H9 (cell line): ENCODE data around the gene SPATA2L. TPM values are rescaled to one million over a fixed set of nuclear protein-coding genes. Genes with fewer than 3 reads are reported as not detected.
A peak's percentile ranks its signal among the peaks of the same experiment; 100 is the strongest.

Experiments used
- DNase-seq: peaks from one replicate; pipeline ENCODE4 v3.0.0-alpha.2; 2017
- H2AFZ ChIP-seq: one replicate; pipeline ENCODE4 v1.6.1; 2013; ENCODE audit warnings: mild to moderate bottlenecking, low read length, control low read depth, moderate library complexity
- H2AK5ac ChIP-seq: 2 replicates; pipeline ENCODE4 v1.6.1; 2013; ENCODE audit warnings: low read length, control low read depth, mixed read lengths; ENCODE audit not compliant: insufficient read length
- H2BK120ac ChIP-seq: one replicate; pipeline ENCODE4 v1.6.1; 2013; ENCODE audit warnings: low read depth, mild to moderate bottlenecking, low read length, control low read depth, inconsistent platforms; ENCODE audit not compliant: poor library complexity, severe bottlenecking
- H2BK12ac ChIP-seq: 2 replicates; pipeline ENCODE4 v1.6.1; 2013; ENCODE audit warnings: low read length, control low read depth, mixed read lengths, low read depth; ENCODE audit not compliant: insufficient read length
- H2BK15ac ChIP-seq: 2 replicates; pipeline ENCODE4 v1.6.1; 2013; ENCODE audit warnings: low read depth, low read length, control low read depth
- H2BK20ac ChIP-seq: one replicate; pipeline ENCODE4 v1.6.1; 2013; ENCODE audit warnings: low read depth, mild to moderate bottlenecking, low read length, control low read depth, inconsistent platforms; ENCODE audit not compliant: poor library complexity, severe bottlenecking
- H2BK5ac ChIP-seq: 2 replicates; pipeline ENCODE4 v1.6.1; 2013; ENCODE audit warnings: low read length, control low read depth, mixed read lengths; ENCODE audit not compliant: insufficient read length
- H3K14ac ChIP-seq: 2 replicates; pipeline ENCODE4 v1.6.1; 2013; ENCODE audit warnings: low read length, control low read depth; ENCODE audit not compliant: insufficient read depth
- H3K18ac ChIP-seq: 2 replicates; pipeline ENCODE4 v1.6.1; 2013; ENCODE audit warnings: low read depth, mild to moderate bottlenecking, mixed read lengths, low read length, control low read depth; ENCODE audit not compliant: insufficient read length
- H3K23ac ChIP-seq: 2 replicates; pipeline ENCODE4 v1.6.1; 2013; ENCODE audit warnings: low read length, control low read depth, mixed read lengths, low read depth; ENCODE audit not compliant: insufficient read length
- H3K23me2 ChIP-seq: 2 replicates; pipeline ENCODE4 v1.6.1; 2013; ENCODE audit warnings: low read depth, mild to moderate bottlenecking, mixed read lengths, low read length, control low read depth; ENCODE audit not compliant: insufficient read length, poor library complexity, severe bottlenecking
- H3K27ac ChIP-seq: 2 replicates; pipeline ENCODE4 v1.5.1; 2013; ENCODE audit warnings: low read length, control low read depth, mixed read lengths, low read depth; ENCODE audit not compliant: insufficient read length
- H3K27me3 ChIP-seq: 2 replicates; pipeline ENCODE4 v1.6.1; 2013; ENCODE audit warnings: low read length, control low read depth, inconsistent platforms; ENCODE audit not compliant: insufficient read depth
- H3K4ac ChIP-seq: 2 replicates; pipeline ENCODE4 v1.6.1; 2013; ENCODE audit warnings: low read depth, mild to moderate bottlenecking, control low read depth, inconsistent platforms, low read length, moderate library complexity
- H3K4me1 ChIP-seq: 2 replicates; pipeline ENCODE4 v1.6.1; 2013; ENCODE audit warnings: low read length, control low read depth, inconsistent platforms; ENCODE audit not compliant: insufficient read depth
- H3K4me2 ChIP-seq: 2 replicates; pipeline ENCODE4 v1.6.1; 2013; ENCODE audit warnings: low read length, control low read depth, mixed read lengths; ENCODE audit not compliant: insufficient read length, insufficient read depth
- H3K56ac ChIP-seq: 2 replicates; pipeline ENCODE4 v1.6.1; 2013; ENCODE audit warnings: low read depth, mild to moderate bottlenecking, mixed read lengths, low read length, control low read depth; ENCODE audit not compliant: insufficient read length
- H3K79me1 ChIP-seq: 2 replicates; pipeline ENCODE4 v1.6.1; 2013; ENCODE audit warnings: low read depth, mild to moderate bottlenecking, moderate library complexity, low read length, control low read depth, inconsistent platforms; ENCODE audit not compliant: insufficient read depth, poor library complexity, severe bottlenecking
- H3K79me2 ChIP-seq: 2 replicates; pipeline ENCODE4 v1.6.1; 2013; ENCODE audit warnings: low read length, control low read depth, inconsistent platforms; ENCODE audit not compliant: insufficient read depth
- H3K9ac ChIP-seq: 2 replicates; pipeline ENCODE4 v1.6.1; 2013; ENCODE audit warnings: low read length, control low read depth, mixed read lengths; ENCODE audit not compliant: insufficient read length; ENCODE audit errors: extremely low read depth
- H3K9me3 ChIP-seq: one replicate; pipeline ENCODE4 v1.6.1; 2013; ENCODE audit warnings: low read depth, low read length, inconsistent platforms; ENCODE audit not compliant: control insufficient read depth
- H3T11ph ChIP-seq: one replicate; pipeline ENCODE4 v1.6.1; 2013; ENCODE audit warnings: mild to moderate bottlenecking, low read length, control low read depth, inconsistent platforms
- H4K20me1 ChIP-seq: one replicate; pipeline ENCODE4 v1.6.1; 2013; ENCODE audit not compliant: control insufficient read depth, insufficient read length, insufficient read depth
- H4K5ac ChIP-seq: 2 replicates; pipeline ENCODE4 v1.6.1; 2013; ENCODE audit warnings: low read depth, mild to moderate bottlenecking, mixed read lengths, low read length, control low read depth; ENCODE audit not compliant: insufficient read length
- H4K8ac ChIP-seq: replicated peaks from 2 replicates; pipeline ENCODE4 v1.6.1; 2013; ENCODE audit warnings: low read length, control low read depth, mixed read lengths, low read depth; ENCODE audit not compliant: insufficient read length
- H4K91ac ChIP-seq: 2 replicates; pipeline ENCODE4 v1.6.1; 2013; ENCODE audit warnings: low read depth, mild to moderate bottlenecking, moderate library complexity, mixed read lengths, low read length, control low read depth; ENCODE audit not compliant: insufficient read length
- H3K27ac Mint-ChIP-seq, 3 experiments: 2 replicates in 2 of 3; 3 replicates in 1 of 3; pipeline ENCODE4 v1.8.0; 2020 to 2021; ENCODE audit warnings: mixed read lengths in 3 of 3, mild to moderate bottlenecking in 1 of 3, moderate library complexity in 1 of 3
- H3K27me3 Mint-ChIP-seq: 2 replicates; pipeline ENCODE4 v1.8.0; 2021; ENCODE audit warnings: low read depth, mild to moderate bottlenecking, moderate library complexity, mixed read lengths
- H3K36me3 Mint-ChIP-seq, 3 experiments: 2 replicates in 2 of 3; 3 replicates in 1 of 3; pipeline ENCODE4 v1.8.0; 2020 to 2021; ENCODE audit warnings: low read depth in 3 of 3, mixed read lengths in 3 of 3; ENCODE audit not compliant: insufficient read depth in 1 of 3
- H3K4me1 Mint-ChIP-seq, 2 experiments: 2 replicates each; pipeline ENCODE4 v1.8.0; 2020; ENCODE audit warnings: mixed read lengths in 2 of 2
- H3K4me3 Mint-ChIP-seq, 2 experiments: 2 replicates in 1 of 2; 3 replicates in 1 of 2; pipeline ENCODE4 v1.8.0; 2020 to 2021; ENCODE audit warnings: mild to moderate bottlenecking in 2 of 2, mixed read lengths in 2 of 2, moderate library complexity in 1 of 2
- H3K9me3 Mint-ChIP-seq, 2 experiments: 2 replicates in 1 of 2; 3 replicates in 1 of 2; pipeline ENCODE4 v1.8.0; 2020; ENCODE audit warnings: mild to moderate bottlenecking in 2 of 2, mixed read lengths in 2 of 2, moderate library complexity in 1 of 2
- WGBS: extraction: QIAGEN DNeasy Blood & Tissue Kit; methylation state at CpG from one replicate; pipeline ENCODE4 v1.1.7; 2013; ENCODE audit warnings: missing lambda C conversion rate, low lambda C conversion rate, mixed read lengths; ENCODE audit not compliant: insufficient read length; ENCODE audit errors: extremely low coverage; 5-methylcytosine and 5-hydroxymethylcytosine counted together
- total RNA-seq: library from RNA; stranded (reverse); gene quantifications from 2 replicates; pipeline ENCODE4 v1.2.1, GENCODE V29; 2021
- TF ChIP-seq, protein P1 (sequence below): fragments of 200-600 bp; sonication (generic); conservative IDR thresholded peaks from 3 replicates; pipeline ENCODE4 v1.8.0; 2021; ENCODE audit warnings: antibody characterized with exemption, mild to moderate bottlenecking

SPATA2L gene
- total RNA-seq, 1 experiment from 2014 or later, result 27.1 TPM

GRCh38 chr16:89686520-89687091 lies 14.9 kb downstream of the SPATA2L start, which contains the start of gene CDK10:
Gene CDK10 (plus strand): TSS chr16:89686689. CDS start chr16:89686711, 22 bp downstream.
- no CpG with 5 or more reads among the region's 67 CpGs for WGBS
- Histone ChIP-seq H3K14ac (peak within 1 kb of the TSS; percentile 94; the same call in 1 of the 2 replicates), H3K4me1 (no peaks in the 10 kb centered on the region), H4K8ac (no peak within 1 kb of the TSS), H2BK15ac (no peak within 1 kb of the TSS; the same call in 1 of the 2 replicates), H2BK120ac (no peak within 1 kb of the TSS), H3K9me3 (peaks cover 20% of the 10 kb centered on the region), H3K27me3 (no peaks in the 10 kb centered on the region), H3K4ac (no peak within 1 kb of the TSS), H4K5ac (no peak within 1 kb of the TSS), H2AK5ac (no peak within 1 kb of the TSS), H3K23ac (no peak within 1 kb of the TSS), H2AFZ (no peak within 1 kb of the TSS), H3K23me2 (peaks cover 8% of the 10 kb centered on the region), H2BK20ac (no peak within 1 kb of the TSS), H3K4me2 (peak within 1 kb of the TSS; percentile 59), H3T11ph (no peak within 1 kb of the TSS), H2BK12ac (no peak within 1 kb of the TSS), H3K18ac (peak within 1 kb of the TSS; percentile 95), H4K91ac (no peak within 1 kb of the TSS), H3K56ac (no peak within 1 kb of the TSS), H3K9ac (peak within 1 kb of the TSS; percentile 76), H3K27ac (no peak within 1 kb of the TSS), H2BK5ac (no peak within 1 kb of the TSS), H4K20me1 (no peaks in the 10 kb centered on the region), H3K79me1 (no peaks in the 10 kb centered on the region), H3K79me2 (no peaks in the 10 kb centered on the region)
- Mint-ChIP-seq H3K4me1 (peaks cover 6 to 7% of the 10 kb centered on the region in 2 experiments), H3K27me3 (peaks cover 3% of the 10 kb centered on the region), H3K9me3 (peaks cover 40 to 44% of the 10 kb centered on the region in 2 experiments), H3K27ac (peak within 1 kb of the TSS; percentile 62 to 91 (median 80); a peak in 6 of 7 replicates), H3K4me3 (peak within 1 kb of the TSS; percentile 83 to 89), H3K36me3 (peaks cover 62 to 76% (median 64%) of the 10 kb centered on the region in 3 experiments)
- TF ChIP-seq, protein P1, sequence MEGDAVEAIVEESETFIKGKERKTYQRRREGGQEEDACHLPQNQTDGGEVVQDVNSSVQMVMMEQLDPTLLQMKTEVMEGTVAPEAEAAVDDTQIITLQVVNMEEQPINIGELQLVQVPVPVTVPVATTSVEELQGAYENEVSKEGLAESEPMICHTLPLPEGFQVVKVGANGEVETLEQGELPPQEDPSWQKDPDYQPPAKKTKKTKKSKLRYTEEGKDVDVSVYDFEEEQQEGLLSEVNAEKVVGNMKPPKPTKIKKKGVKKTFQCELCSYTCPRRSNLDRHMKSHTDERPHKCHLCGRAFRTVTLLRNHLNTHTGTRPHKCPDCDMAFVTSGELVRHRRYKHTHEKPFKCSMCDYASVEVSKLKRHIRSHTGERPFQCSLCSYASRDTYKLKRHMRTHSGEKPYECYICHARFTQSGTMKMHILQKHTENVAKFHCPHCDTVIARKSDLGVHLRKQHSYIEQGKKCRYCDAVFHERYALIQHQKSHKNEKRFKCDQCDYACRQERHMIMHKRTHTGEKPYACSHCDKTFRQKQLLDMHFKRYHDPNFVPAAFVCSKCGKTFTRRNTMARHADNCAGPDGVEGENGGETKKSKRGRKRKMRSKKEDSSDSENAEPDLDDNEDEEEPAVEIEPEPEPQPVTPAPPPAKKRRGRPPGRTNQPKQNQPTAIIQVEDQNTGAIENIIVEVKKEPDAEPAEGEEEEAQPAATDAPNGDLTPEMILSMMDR, result no peak
- DNase-seq, result peak; percentile 91
